CD4-positive, alpha-beta T cell treated with Interleukin-6 at 100 ng/mL for 8 hours (primary cell): ENCODE results near the gene RAPGEF2.
"Not testable (repeated sequence)": the region's sequence is repeated elsewhere in the genome, so short reads cannot be mapped to it uniquely, and the experiment has no call there.

Experiments used
- DNase-seq: peaks from one replicate; pipeline ENCODE4 v3.0.0-alpha.2; 2020; ENCODE audit warnings: mixed read lengths, low spot score

Gene RAPGEF2

DNA sequence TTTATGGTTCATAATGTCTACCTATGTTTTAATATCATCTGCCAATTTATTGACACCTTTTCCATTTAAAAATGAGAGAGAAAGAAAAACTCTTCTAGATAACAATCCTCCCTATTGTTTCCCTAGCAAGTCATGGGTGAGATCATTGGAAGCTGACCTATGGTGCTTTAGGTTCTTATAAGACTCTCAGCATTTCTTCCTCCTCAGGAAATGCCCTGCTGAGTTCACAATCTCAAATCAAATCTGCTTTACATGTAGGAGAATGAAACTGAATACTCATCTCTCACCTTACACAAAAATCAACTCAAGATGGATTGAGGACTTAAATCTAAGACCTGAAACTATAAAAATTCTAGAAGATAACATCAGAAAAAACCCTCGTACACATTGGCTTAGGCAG lies 267.4 kb downstream of the RAPGEF2 start:
- DNase-seq, result no peak

DNA sequence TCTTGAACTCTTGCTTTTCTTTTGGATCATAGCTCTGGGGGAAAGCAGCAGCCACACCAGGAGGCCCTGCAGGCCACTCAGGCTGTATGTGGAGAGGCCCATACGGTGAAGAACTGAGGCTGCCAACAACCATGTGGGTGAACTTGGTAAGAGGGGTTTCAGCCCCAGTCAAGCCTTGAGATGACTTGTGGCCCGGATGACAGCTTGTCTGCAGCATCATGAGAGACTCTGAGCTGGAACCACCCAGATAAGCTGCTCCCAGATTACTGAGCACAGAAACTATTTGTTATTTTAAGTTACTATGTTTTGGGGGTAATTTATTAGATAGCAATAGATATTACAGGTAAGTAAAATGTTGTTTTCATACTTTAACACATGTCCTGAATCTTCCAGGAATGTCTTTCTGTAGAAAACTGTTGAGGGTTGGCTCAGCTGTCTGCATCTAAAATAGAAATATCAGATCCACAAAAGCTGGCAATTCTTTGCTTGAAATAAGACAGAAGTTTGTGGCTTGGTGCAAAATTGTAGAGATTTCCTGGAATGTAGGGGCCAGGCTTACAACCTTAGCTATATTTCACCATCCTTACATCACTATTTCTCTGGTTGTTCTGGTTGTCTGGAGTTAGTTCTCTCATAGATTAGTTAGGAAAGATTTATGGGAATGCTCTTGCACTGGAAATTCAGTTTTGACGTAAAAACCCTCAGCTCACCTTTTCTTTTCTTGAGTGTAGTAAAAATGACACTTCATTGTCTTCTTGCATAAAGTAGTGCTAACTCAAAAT lies 272.1 kb downstream of the RAPGEF2 start:
- DNase-seq, result no peak

DNA sequence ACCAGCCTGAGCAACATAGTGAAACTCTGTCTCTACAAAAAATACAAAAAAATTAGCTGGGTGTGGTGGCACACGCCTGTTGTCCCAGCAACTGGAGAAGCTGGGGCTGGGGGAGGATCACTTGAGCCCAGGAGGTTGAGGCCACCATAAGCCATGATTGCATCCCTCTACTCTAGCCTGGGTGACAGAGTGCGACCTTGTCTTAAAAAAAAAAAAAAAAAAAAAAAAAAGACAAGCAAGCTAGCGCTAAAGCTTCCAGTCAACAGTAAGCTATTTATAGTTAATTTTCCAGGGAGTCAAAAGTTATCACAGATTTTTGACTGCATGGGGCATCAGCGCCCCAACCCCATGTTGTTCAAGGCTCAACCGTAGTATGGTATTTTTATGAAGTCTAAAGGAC lies 273.4 kb downstream of the RAPGEF2 start:
- DNase-seq, result no peak

DNA sequence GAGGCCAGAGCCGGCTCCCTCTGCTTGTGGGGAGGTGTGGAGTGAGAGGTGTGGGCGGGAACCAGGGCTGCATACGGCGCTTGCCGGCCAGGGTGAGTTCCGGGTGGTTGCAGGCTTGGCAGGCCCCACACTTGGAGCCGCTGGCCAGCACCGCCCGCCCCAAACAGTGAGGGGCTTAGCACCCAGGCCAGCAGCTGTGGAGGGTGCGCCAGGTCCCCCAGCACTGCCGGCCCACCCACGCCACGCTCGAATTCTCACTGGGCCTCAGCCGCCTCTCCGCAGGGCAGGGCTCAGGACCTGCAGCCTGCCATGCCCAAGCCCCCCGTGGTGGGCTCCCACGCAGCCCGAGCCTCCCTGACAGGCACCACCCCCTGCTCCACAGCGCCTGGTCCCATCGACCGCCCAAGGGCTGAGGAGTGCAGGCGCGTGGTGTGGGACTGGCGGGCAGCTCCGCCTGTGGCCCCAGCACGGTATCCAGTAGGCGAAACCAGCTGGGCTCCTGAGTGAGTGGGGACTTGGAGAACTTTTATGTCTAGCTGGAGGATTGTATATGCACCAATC lies 275.3 kb downstream of the RAPGEF2 start:
- no peak for DNase-seq

DNA sequence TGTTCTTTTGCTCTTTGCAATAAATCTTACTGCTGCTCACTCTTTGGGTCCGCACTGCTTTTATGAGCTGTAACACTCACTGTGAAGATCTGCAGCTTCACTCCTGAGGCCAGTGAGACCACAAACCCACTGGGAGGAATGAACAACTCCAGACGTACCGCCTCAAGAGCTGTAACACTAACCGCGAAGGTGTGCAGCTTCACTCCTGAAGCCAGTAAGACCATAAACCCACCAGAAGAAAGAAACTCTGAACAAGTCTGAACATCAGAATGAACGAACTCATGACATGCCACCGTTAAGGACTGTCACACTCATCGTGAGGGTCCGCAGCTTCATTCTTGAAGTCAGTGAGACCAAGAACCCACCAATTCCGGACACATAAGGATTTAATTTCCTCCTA lies 276.2 kb downstream of the RAPGEF2 start:
- not testable (repeated sequence) for DNase-seq

DNA sequence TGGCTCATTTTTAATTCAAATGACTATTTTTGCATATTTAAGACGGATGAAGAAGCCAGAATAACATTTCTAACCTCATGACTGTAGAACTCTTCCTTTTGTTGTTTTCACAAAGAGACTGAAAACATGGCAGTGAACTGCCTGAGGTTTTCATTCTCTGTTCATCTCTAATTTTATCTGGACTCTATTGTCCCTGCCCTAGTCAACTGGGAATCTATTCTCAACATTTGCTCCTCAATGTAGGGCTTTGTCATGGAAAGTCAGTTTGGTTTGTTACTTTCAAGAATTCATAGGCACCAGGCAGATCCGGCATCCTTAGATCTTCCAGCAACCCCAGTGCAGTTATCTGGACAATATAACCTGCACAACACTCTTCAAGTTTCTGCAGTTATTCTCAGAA lies 277.0 kb downstream of the RAPGEF2 start:
- DNase-seq, result no peak

DNA sequence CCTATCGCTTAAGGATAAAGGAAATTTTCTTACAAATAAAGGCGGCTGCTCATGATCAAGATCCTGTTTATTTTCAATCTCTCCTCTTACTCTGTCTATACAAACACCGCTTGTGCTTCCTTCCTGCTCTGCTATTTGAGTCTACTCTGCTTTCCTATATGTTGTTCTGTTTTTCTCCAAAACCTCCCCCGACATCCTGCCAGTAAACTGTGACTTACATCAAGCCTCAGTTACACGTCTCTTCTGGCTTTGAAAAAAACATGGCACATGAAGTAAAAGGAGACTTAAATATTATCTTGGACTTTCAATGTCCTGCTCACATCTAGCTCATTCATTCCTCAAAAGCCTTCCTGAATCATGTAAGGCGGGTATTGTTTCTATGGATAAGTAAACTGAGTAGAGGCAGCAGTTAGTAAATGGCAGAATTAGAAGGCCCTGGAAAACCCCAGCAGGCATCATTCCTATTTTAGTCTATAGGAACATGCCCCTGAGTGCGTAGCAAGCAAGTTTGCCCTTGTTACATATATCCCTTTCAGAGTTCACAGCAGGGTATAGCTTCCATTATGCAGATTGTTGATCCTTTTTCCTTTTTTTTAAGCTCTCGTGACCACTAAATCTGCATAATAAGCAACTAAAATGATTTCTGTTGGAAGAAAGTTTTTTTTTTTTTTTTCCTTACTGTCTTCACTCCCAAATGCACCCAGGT lies 280.1 kb downstream of the RAPGEF2 start:
- DNase-seq, result no peak

DNA sequence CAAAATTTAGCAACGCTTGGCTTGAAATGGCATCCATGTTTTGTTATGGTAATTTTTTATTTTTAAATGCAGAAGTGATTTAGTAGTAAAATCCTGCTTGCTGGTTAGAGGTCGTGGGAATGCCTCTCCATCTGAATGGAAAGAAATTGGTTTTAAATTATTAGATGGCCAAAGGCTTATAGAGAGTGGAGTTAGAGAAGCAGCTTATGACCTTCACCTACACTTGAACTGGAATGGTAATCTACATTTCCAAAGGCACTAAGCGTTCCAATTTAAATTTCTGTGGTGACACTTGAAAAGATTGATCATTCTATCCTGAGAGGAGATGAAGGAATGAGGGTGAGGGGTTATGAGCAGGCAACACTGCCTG lies 280.7 kb downstream of the RAPGEF2 start:
- no peak for DNase-seq

DNA sequence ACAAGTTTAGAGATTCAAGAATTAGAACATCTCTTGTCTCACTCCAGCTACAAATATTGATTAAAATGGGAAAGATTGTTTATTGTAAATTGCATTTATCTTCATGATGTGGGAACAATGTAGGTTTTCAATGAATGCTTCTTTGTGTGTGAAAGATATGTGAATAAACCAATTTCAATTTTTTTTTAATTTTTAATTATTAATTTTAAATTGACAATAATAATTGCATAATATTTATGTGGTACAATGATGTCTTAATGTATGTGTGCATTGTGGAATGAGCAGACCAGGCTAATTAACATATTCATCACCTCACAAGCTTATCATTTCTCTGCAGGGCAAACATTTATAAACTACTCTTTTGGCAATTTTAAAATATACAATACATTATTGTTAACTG lies 281.1 kb downstream of the RAPGEF2 start:
- no peak for DNase-seq

DNA sequence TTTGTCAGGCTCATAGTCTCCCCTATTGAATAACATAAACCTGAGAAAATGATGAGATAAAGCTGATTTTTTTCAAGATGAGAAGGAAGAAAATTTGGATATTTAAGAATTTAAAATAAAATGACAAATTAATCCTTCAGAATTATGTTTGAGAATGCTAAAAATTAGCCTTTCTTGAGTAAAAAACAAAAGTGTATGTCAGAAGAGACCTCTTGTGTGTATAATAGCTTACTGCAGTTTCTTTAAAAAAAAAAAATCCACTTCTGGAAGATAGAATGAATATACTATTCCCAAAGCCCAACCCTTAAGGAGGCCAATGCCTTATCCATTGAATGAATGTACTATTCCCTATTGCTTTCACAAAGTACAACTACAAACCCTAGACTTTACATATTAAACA lies 281.8 kb downstream of the RAPGEF2 start:
- no peak for DNase-seq

DNA sequence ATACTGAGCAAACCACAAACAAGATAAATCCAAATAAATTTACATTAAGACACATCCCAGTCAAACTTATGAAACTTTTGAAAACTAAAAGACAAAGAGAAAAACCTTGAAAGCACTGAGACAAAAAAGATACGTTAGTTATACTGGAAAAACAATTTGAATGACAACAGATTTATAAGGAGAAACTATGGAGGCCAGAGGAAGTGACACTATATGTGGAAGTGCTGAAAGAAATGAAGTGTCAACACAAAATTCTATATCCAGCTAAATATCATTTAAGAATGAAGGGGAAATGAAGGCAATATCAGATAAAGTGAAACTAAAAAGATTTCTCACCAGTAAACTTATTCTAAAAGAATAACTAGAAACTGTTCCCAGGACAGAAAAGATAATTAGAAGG lies 283.7 kb downstream of the RAPGEF2 start:
- no peak for DNase-seq

DNA sequence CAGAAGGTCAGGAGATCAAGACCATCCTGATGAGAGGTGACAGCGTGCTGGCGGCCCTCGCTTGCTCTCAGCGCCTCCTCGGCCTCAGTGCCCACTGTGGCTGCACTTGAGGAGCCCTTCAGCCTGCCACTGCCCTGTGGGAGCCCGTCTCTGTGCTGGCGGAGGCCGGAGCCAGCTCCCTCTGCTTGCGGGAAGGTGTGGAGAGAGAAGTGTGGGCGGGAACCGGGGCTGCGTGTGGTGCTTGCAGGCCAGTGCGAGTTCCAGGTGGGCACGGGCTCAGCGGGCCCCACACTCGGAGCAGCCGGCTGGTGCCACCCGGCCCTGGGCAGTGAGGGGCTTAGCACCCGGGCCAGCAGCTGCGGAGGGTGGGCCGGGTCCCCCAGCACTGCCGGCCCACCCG lies 286.9 kb downstream of the RAPGEF2 start:
- DNase-seq, result no peak

DNA sequence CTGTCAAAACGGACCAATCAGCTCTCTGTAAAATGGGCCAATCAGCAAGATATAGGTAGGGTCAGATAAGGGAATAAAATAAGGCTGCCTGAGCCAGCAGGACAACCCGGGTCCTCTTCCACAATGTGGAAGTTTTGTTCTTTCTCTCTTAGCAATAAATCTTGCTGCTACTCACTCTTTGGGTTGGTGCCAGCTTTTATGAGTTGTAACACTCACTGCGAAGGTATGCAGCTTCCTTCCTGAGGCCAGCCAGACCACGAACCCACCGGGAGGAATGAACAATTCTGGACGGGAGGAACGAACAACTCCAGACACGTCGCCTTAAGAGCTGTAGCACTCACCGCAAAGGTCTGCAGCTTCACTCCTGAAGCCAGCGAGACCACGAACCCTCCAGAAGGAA lies 287.8 kb downstream of the RAPGEF2 start:
- DNase-seq, result no peak

DNA sequence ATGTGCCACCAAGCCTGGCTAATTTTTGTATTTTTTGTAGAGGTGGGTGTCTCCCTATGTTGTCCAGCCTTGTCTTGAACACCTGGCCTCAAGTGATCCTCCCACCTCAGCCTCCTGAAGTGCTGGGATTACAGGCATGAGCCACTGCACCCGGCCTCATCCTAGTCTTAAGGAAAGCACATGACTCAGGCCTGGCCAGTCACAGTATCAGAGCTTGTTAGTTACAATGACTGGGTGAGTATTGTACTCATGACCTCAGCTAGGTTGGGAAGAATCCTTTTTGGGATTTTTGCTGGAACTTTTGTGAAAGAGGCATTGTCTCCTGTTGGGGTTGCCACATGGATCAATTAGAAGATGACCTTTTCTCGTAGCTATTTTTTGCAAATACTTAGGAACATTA lies 292.8 kb downstream of the RAPGEF2 start:
- no peak for DNase-seq

DNA sequence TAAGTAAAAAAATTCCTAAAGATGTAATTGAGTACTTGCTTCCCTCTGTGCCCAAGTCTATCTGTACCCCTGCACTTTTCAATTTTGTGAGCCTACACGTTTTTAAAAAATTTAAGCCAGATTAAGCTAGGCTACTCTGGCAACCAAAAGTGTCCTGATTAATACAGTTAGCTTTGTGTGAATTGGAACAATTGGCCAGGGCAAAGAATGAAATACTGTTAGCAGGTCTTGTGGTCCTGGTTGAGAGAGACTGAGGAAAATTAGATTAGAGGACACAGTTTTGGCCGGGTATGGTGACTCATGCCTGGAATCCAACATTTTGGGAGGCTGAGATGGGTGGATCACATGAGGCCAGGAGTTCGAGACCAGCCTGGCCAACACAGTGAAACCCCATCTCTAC lies 293.3 kb downstream of the RAPGEF2 start:
- no peak for DNase-seq

DNA sequence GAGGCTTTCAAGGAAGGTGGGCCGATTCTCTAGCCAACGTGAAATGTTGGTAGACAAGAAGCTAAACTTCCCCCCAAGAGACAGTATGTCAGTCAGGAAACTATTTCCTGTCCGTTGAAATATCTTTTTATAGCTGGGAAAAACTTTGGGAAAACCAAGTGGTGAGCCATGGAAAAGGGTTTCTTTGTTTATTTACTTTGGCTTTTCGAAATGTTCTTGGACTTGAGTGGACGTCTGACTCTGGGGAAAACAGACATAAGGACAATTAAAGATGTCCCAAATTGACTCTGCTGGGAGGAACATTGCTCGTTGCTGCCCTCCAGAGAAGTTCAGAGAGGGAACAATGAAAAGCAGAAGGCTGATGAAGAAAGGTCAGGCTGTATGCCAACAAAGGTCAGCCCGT lies 295.4 kb downstream of the RAPGEF2 start:
- DNase-seq, result no peak

DNA sequence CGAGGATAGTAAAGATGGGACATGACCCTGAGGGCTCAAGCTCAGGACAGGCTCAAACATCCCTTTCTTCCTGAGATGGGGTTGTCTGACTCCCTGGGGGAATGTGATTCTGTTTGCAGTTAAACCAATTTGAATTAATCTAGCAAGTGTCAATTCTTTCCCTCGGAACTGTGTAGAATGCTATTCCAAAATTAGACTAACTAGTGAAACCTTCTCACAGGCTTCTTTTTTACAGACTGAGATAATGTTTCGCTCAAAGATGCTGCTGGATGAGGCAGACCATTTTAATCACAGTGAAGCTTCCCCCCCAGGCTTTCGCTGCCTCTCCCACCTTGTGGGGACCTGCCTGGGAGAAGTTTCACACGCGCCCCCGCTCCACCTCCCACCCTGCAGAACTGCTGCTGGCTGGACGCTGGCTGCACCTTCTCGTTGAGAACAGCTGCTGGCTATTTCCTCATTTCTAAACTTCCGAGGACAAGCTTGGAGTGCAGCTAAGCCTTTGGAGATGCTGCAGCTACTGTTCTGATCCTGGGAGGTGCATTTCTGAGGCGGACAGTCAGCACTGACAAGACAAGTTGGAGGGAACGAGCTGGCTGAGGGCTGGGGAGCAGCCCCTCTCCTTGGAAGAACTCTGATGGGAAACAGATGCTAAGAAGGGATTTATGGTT lies 297.8 kb downstream of the RAPGEF2 start:
- DNase-seq, result no peak

DNA sequence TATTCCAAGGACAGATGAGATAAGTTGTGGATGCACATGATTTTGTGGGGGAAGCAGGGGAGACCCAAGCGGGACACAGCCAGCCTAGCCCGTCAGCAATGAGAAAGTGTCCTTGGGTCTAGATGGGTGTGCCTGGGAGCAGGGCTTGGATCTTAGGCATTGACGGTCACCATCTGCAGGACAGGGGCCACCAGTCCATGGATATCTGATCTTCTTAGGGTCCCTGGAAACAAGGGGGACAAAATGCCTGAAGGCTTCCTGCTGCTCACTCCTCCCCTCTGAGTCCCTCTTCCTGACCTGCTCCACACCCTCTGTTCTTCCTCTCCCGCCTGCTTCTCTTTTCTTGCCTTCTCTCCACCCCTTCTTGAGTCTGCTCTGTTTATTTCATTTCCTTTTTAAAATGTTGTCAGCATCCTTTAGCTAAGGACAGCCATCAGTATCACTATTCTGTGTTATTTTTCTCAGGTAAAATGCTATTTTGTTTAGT lies 298.4 kb downstream of the RAPGEF2 start:
- no peak for DNase-seq

DNA sequence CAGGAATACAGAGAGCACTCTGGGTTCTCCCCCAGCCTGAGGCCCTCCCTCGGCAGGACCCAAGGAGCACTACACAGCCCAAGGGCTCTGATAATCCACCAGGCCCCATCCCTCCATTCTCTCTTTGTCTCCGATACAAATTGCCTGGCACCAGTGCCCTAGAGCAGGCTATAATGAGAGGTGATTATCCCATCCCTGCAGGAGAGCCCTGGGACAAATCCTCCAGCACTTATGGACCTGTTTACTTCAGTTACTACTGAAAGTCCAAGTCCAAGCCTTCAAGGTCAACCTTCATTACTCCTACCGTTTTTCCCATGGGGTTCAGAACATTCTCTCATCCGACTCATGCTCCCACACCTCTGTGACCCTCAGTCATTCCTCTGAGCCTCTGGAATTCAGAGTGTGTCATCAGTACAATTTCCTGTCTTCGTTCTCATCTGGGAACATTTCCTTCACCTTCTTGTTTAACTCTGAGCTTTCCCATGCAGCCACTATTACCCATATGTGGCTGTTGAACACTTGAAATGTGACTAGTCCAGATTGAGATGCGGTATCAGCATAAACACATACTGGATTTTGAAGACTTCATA lies 299.0 kb downstream of the RAPGEF2 start:
- no peak for DNase-seq
